HG02840 (cell line): Measurements from ENCODE around the gene AUH.

Experiments used
- ATAC-seq: cut with Tn5 transposase; IDR thresholded peaks from one replicate; pipeline ENCODE4 v1.9.1; 2021; ENCODE audit warnings: mild to moderate bottlenecking, moderate library complexity, moderate number of reproducible peaks; ENCODE audit not compliant: unreplicated experiment, low FRiP score

AUH gene

GRCh38 chr9:91193658-91194391 lies 167.9 kb downstream of the AUH start:
- ATAC-seq, result no peak

GRCh38 chr9:91193087-91193657 lies 168.5 kb downstream of the AUH start:
- no peak for ATAC-seq

DNA sequence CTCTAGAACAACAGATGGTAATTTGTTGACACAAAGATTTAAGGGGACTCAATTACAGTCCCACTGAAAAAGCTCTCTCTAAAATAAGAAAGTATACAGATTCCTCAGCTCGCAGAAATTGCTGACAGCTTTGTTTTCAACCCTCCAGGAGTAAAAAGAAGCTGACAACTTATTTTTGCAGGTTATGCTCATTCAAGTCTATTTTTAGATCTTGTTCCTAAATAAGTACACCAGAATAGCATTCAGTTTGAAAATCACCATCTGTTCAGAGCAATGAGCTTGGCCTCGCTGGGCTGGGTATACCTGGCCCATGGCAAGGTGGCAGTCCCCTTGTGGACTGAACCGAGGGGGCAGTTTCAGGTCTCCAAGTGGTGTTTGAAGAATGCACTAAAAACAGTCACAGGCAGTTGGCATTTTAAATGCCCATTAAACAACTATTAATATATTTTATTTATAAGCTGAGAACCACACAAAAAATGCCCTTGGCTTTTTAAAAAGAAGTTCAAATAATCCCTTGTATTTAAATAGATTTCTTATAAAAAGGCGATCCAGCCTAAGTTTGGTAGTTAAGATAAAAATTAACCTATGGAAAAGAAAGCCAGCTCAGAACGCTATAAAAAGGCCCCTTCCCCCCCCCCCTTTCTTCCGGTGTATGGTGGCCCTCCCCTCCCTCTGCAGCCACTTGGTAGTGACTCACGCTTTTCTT lies 169.2 kb downstream of the AUH start:
- no peak for ATAC-seq

DNA sequence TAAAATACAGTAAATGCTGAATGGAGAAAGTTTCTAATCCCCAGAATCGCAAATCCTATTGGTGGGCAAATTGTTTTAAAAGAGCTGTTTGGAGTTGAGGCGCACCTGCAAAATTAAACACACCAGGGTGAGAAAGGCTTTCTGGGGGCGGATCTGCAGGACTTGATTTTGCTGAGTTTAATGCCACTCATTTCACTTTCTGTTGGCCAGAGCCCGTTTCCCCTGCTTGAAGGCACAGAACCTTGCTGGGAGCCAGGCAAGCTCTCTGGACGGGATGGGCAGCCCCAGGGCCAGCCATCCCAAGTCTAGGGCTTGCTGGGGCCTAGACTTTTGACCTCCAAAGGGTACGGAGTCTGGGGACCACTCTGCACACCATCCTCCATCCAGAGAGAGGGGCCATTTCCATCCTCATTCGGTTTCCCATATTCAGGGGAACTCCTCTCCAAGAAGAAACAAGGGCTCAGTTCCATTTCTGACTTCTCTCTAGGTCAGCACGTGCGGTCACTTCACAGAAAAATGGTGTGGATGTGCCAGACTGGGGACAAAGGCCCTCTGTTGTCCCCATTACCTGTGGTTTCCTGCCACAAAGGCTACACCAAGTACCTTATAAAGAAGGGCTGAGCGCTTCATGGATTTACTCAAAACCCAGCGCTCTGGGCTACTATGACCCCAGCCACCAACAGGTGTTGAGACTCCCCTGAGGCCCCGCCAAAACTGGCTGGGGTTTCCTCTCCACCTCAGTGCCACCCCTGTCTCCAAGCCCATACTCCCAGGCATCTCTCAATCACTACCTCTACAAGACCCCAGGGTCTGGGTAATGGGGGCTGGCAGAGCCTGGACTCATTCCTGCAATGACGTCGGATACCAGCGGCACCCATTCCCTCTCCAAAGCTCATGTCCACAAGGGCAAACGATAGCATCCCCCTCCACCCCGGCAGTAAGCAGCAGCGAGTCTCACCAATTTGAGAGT lies 170.0 kb downstream of the AUH start:
- ATAC-seq, result no peak

DNA sequence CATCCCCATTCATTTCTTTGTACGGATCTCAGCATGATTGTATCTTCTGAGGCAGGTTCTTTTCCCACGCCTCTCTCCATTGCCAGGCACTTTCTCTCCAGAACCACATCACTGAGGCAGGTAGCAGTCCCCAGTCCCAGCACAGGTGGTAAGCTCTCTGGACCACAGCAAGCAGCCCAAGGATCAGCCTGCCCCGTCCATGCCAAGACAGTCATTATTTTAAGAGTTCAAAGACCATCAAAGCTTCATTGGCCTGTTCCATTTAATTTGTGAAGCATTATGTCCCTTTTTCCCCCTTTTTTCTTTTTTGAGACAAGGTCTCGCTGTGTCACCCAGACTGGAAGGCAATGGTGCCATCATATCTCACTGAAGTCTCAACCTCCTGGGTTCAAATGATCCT lies 171.7 kb downstream of the AUH start:
- ATAC-seq, result no peak

DNA sequence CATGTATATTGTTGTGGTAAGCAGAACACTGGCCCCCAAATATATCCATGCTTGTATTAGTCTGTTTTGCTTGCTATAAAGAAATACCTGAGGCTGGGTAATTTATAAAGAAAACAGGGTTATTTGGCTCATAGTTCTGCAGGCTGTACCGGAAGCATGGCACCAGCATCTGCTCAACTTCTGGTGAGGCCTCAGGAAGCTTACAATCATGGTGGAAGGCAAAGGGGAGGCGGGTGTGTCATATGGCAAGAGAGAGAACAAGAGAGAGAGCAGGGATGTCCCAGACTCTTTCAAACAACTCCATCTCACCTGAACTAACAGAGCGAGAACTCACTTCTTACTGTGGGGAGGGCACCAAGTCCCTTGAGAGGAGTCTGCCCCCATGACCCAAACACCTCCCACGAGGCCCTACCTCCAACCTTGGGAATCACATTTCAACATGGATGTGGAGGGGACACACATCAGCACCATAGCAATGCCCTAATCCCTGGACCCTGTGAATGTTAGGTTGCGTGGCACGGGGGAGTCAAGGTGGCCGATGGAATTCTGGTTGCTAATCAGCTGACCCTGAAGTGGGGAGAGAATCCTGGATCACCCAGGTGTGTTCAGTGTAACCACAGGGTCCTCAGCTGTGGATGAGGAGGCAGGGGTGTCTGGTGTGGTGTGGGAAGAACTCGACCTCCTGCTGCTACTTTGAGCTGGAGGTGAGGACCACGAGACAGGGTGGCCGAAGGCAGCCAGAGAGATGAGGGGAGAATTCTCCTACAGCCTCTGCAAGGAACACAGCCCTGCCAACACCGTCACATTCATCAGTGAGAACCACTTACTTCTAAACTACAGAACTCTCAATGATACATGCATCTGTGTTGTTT lies 172.8 kb downstream of the AUH start:
- no peak for ATAC-seq

- no peak for ATAC-seq
These were observed 173.8 kb downstream of the AUH start for GRCh38 chr9:91187965-91188344.

DNA sequence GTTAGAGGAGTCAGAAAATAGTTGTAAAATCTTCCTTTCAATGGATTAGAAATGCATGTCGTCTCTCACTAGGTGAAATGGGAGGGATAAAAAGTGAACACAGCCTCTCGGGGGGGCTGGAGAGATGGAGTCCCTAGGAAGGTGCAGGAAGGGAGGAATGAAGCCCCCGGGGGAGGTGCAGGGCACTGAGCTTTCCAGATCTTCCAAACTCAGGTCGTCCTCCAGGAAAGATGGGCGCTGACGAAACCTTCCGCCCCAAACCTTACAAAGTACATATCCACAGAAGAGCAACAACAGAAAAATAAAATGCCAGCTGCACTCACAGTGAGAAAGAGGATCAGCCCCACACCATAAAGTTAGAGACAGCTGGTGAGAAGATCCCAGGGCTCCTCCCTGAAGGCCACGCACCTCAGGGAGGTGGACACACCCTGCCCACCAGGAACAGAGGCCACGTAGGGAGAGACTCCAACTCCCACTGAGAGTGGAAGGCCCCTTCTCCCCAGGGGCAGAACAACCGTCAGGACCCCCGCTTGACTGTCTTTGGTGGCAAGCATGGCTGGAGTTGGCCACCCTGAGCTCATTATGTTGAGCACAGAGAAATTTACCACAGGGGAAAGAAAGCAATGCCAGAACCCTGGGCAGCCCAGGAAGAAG lies 174.3 kb downstream of the AUH start:
- no peak for ATAC-seq

DNA sequence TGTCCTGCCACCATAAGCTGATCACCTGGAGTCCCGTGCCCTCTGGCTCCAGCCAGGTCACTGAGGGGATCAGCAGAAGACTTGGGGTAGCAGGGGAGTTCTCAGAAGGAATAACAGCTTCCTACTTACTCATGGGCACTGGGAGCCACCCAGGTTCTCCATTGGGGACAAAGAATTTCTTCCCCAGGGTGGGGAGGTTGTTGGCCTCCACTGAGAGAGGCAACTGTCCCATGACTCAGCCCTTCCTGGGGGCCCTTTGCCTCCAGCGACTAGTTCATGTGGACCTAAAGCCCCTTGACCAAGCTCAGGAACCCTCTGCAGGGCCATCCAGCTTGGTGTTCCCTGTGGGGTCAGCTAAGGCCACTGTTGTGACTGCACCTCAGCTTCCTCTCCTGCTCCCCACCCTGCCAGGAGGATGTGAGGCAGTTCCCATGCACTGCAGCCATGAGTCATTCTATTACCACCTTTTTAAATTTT lies 175.0 kb downstream of the AUH start:
- no peak for ATAC-seq

DNA sequence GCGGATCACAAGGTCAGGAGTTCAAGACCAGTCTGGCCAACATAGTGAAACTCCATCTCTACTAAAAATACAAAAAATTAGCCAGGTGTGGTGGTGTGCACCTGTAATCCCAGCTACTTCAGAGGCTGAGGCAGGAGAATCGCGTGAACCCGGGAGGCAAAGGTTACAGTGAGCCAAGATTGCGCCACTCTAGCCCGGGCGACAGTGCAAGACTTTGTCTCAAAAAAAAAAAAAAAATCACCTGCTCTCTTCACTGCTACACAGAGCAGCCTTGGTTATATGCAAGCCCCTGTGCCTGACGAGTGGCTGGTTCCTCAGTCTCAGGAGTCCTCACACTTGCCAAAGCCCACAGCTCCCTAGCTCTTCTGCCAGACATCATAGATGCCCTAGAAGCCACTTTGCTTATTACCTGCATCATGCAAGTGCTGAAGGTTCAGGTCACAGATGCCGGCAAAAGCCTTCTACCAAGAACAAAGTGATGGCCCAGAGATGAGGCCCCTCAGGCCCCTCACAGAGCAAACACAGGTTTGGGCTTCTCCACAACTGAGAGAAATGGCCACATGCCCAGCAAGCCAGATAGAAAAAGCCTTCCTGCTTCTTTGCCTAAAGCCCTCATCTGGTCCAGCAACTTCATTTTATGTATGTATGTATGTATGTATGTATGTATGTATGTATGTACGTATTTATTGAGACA lies 176.4 kb downstream of the AUH start:
- ATAC-seq, result no peak

- ATAC-seq, result no peak
These were observed 179.1 kb downstream of the AUH start for GRCh38 chr9:91182429-91183225.

DNA sequence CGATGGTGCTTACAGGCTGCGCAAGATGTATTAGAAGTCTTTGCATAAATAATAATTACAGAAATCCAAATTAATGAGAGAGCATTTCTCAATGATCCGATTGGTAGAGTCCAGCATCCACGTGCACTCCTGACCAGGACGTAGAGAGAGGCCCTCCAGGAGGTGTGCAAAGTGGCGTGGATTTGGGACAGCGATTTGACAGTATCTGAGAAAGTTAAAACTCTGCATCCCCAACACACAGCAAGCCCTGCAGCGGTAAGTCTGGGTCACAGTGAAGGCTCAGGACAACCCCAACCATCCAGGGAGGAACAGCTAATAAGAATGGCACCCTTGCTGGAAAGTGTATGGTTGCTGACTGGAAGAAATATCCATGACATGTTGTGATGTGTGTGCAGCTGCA lies 180.2 kb downstream of the AUH start:
- ATAC-seq, result no peak

- ATAC-seq, result no peak
These were observed 180.8 kb downstream of the AUH start for GRCh38 chr9:91180930-91181268.

DNA sequence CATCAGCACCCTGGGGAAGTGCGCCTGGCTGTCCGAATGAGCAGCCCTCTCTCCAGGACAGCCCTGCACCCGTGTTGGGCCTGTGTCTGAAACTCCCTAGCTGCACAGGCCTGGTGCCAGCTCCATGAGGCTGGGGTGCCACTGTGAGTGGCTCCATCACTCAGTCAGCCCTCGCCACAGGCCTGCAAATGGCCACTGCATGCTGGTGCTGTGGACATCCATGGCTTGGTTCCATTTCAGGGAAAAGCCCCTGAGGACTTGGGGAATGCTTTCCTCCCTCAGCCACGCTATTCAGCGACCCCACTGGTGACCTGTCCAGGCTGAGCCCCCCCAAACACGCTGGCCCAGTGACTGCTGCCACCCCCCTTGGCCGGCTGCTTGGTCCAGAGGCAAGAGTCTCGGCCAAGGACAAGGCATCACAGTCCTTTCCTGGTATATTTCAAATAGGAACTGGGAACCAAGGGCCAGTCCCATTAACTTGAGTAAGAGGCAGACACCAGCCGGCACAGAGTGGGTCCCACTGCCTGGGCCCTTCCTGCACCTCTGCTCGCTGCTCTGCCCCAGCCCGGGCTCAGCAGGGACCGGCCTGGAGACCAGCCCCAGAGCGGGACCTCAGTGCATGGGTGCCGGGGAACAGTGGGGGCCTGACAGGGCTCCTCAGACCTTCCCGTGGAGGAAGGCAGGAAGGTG lies 181.3 kb downstream of the AUH start:
- no peak for ATAC-seq

- no peak for ATAC-seq
These were observed 182.2 kb downstream of the AUH start for GRCh38 chr9:91179237-91180138.
